Mesodermal cell (in vitro differentiated cells): ENCODE data around the gene ITPRID1.

Source experiments
- H3K27ac ChIP-seq: 2 replicates; pipeline ENCODE4 v1.7.0; 2013; ENCODE audit warnings: mild to moderate bottlenecking, low read depth, low read length, moderate library complexity; ENCODE audit not compliant: severe bottlenecking
- H3K36me3 ChIP-seq: 2 replicates; pipeline ENCODE4 v1.7.1; 2013; ENCODE audit warnings: mild to moderate bottlenecking, low read length, moderate library complexity; ENCODE audit not compliant: control insufficient read depth, insufficient read depth
- H3K4me1 ChIP-seq: one replicate; pipeline ENCODE4 v1.7.1; 2013; ENCODE audit warnings: mild to moderate bottlenecking, low read length; ENCODE audit not compliant: insufficient read depth, control insufficient read depth, poor library complexity, severe bottlenecking
- H3K4me3 ChIP-seq: 2 replicates; pipeline ENCODE4 v1.7.0; 2013; ENCODE audit warnings: low read length, control low read depth, mild to moderate bottlenecking; ENCODE audit not compliant: insufficient read depth, poor library complexity, severe bottlenecking; ENCODE audit errors: extremely low read depth
- H3K9me3 ChIP-seq: 2 replicates; pipeline ENCODE4 v1.7.1; 2013; ENCODE audit warnings: mild to moderate bottlenecking, low read length, moderate library complexity; ENCODE audit not compliant: control insufficient read depth
- WGBS, 2 experiments: methylation state at CpG; one replicate each; pipeline ENCODE4 v1.1.5; 2013; ENCODE audit warnings: missing lambda C conversion rate in 2 of 2; ENCODE audit not compliant: insufficient coverage in 2 of 2; 5-methylcytosine and 5-hydroxymethylcytosine counted together

ITPRID1 gene

GRCh38 chr7:31692871-31693270, 179.0 kb downstream of the ITPRID1 start:
- no peak overlapping the region for H3K27ac ChIP-seq
- no peaks in the 10 kb centered on the region for H3K4me1 ChIP-seq
- H3K4me3 ChIP-seq = no peak overlapping the region
- 71 to 88% methylated on average over 1 to 2 of the region's 2 CpGs for WGBS, 2 experiments
- no peaks in the 10 kb centered on the region for H3K36me3 ChIP-seq
- no peaks in the 10 kb centered on the region for H3K9me3 ChIP-seq

DNA sequence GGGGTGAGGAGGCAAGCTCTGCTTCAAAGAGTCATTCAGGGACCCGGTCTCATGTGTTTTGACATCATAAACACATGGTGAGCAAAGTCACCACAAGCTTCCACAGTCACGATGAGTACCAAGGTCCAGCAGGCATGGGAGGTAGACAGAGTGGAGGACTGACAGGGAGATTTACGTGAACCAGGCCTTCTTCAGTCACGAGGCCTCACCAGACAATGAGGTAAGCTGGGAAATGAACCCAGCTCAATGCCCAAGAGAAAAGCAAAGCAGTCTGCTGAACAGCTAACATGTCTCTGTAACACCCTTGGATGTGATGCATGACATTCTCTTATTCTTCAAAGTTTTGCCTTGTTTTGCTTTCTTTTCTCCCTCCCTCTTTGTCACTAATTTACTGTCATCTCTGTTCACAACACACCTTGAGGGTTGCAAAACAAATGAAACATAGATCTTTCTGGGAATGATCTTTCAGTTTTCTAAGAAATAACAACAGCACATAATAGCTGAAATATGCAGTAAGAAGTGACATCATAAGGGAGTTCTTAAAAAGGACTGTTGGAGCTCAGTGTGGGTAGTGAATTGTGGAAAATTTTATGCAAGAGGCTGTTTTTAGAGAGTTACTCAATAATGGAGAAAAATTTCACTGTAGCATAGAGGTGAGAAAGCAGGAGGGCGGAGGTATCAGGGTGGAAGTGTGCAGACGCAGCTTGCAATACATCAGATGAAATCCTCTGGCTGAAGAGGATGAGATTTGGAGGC, 182.1 kb downstream of the ITPRID1 start:
- no peak overlapping the region for H3K4me3 ChIP-seq
- no peaks in the 10 kb centered on the region for H3K36me3 ChIP-seq
- no peaks in the 10 kb centered on the region for H3K9me3 ChIP-seq
- 88 to 92% methylated on average over 4 to 6 of the region's 6 CpGs for WGBS, 2 experiments
- no peaks in the 10 kb centered on the region for H3K4me1 ChIP-seq
- H3K27ac ChIP-seq = no peak overlapping the region

DNA sequence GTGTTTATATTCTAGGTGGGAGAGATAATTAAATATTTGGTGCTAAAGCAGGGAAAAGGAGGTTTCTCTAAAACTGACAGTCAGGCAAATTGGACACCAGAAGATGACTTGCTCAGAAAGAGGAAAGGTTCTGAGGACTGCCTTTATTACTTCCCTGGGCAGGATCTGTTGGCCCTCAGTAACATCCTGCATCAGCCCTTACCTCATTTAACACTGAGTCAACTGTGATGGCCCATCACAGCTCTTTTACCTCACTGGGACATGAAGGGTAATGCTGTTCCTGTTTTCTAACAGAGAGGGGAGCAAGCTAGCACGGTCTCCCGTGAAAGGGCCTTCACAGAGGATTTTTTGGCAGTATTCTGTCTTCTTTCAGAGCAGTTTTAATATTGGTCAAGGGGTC, 185.2 kb downstream of the ITPRID1 start:
- WGBS, 2 experiments = 90% methylated on average over 2 of the region's 2 CpGs; no CpG with 5 or more reads in 1 of the 2 experiments
- no peak overlapping the region for H3K27ac ChIP-seq
- H3K4me1 ChIP-seq = no peaks in the 10 kb centered on the region
- no peak overlapping the region for H3K4me3 ChIP-seq
- H3K36me3 ChIP-seq = no peaks in the 10 kb centered on the region
- H3K9me3 ChIP-seq = no peaks in the 10 kb centered on the region

GRCh38 chr7:31702354-31702753, 188.5 kb downstream of the ITPRID1 start:
- 77 to 81% methylated on average over 1 to 2 of the region's 3 CpGs for WGBS, 2 experiments
- Histone ChIP-seq H3K9me3 (no peaks in the 10 kb centered on the region), H3K36me3 (no peaks in the 10 kb centered on the region), H3K4me1 (no peaks in the 10 kb centered on the region), H3K4me3 (no peak overlapping the region), H3K27ac (no peak overlapping the region)

- no peak overlapping the region for H3K4me3 ChIP-seq
- WGBS, 2 experiments = 83 to 100% methylated on average over 1 of the region's 3 CpGs
- H3K27ac ChIP-seq = no peak overlapping the region
- no peaks in the 10 kb centered on the region for H3K4me1 ChIP-seq
- H3K9me3 ChIP-seq = no peaks in the 10 kb centered on the region
- H3K36me3 ChIP-seq = no peaks in the 10 kb centered on the region
Measured at GRCh38 chr7:31705377-31705776, 191.5 kb downstream of the ITPRID1 start.

- Histone ChIP-seq H3K4me1 (no peaks in the 10 kb centered on the region), H3K9me3 (no peaks in the 10 kb centered on the region), H3K4me3 (no peak overlapping the region), H3K36me3 (no peaks in the 10 kb centered on the region), H3K27ac (no peak overlapping the region)
- WGBS, 2 experiments = 56 to 63% methylated on average over 3 to 4 of the region's 5 CpGs
Measured at GRCh38 chr7:31707089-31707488, 193.2 kb downstream of the ITPRID1 start.
